SK-N-DZ (cell line): ENCODE results near the gene TAOK2.
"Not testable (repeated sequence)": the region's sequence is repeated elsewhere in the genome, so short reads cannot be mapped to it uniquely, and the experiment has no call there.

Source experiments
- DNase-seq: peaks from one replicate; pipeline ENCODE4 v3.0.0-alpha.2; 2015; ENCODE audit warnings: low spot score

Gene TAOK2

GRCh38 chr16:30023586-30023985 is 49.9 kb downstream of the TAOK2 start:
- DNase-seq = no peak

GRCh38 chr16:30024451-30024850 is 50.8 kb downstream of the TAOK2 start:
- no peak for DNase-seq

DNA sequence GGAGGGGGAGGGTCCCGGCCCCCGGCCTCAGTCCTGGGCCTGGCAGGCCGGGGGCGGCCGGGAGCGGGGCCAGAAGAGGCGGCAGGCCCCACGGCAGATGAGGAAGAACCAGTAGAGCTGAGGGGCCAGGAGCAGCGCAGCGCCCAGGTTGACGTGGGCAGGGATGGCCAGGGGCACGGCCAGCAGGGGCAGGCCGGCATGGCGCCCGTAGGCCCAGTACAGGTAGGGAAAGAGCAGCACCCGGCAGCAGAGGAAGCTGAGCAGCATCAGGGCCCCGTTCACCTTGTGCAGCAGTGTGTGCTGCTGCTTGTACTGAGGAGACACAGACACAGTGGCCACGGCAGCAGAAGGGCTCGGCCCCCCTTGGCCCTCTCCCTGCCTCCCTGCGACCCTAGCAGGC is 51.5 kb downstream of the TAOK2 start:
- DNase-seq = no peak

- DNase-seq = no peak
Observed at GRCh38 chr16:30025574-30025973, 51.9 kb downstream of the TAOK2 start.

DNA sequence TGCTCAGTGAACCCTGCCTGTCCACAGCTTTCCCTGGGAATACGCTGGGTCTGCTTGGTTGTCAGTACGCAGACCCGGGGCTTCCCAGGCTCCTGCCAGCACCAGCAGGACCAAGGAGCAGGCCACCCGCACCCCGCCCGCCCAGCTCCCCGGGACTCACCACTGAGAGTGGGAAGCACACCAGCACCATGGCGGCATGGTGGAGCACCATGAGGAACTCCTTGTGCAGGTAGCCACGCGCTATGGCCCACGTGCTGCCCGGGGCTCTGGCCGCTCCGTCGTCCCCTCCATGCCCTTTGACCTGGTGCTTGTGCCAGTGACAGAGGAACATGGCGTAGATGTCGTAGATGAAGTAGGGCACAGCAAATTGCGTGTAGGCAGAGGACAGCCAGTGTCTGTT is 52.8 kb downstream of the TAOK2 start:
- no peak for DNase-seq

- peak; percentile 64 for DNase-seq
Observed at GRCh38 chr16:30027588-30028437, 54.1 kb downstream of the TAOK2 start.

DNA sequence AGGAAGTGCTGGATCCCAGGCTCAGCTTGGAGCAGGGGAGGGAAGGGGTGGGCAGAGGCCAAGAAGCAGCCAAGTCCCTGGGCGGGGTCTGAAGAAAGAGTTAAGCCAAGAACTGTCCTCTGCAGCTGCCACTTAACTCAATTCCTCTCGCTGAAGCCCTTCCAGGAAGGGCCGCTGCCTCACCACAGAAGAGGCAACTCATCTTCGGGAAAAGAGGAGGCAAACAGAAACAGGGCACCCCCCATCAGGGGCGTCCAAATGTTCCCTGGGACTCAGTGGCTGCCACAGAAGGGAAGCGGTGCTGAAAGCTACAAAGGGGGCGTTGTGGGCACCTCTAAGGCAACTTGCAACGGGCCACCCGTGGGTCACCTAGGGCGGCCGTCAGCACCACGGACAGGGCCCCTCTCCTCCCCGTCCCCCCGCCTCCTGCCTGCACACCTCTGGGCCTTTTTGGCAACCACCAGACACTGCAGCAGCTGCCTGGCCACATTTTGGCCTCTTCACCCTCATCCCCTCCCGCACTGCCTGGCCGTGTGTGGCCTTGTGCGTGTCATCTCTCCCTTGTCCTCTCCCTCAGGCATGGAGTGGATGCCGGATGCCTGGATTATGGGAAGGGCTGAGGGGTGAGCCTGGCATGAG is 54.9 kb downstream of the TAOK2 start:
- DNase-seq = peak; percentile 52

GRCh38 chr16:30030011-30030685 is 56.5 kb downstream of the TAOK2 start:
- no peak for DNase-seq

DNA sequence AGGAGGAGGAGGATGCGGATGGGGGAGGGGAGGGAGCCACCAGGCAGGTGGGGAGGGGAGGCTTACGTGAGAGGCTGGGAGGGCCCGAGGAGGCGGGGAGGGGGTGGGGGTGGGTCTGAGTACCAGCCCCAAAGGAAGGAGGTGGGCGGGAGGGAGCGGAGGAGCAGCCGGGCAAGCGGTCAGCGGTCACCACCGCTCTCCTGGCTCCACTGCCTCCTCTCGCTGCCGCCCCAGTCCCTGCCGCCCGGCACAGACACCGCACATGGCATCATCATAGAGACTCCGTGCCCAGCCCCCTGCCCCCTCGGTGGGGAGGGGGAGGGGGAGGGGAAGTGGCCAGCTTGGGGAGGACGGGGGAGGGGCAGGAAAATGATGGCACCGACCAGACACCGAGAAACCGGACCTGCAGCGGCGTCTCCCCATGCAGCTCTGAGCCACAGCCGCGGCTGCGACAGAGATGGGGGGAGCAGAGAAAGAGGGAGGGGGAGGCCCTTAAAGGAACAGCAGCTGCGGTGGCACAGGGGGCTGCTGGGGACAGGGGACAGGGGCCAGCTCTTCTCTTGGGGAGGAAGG is 57.3 kb downstream of the TAOK2 start, which contains the start of gene TLCD3B:
TSS of gene TLCD3B (minus strand) at position 431 of the 573 bp plus-strand sequence. CDS start 744 bp downstream, outside the sequence.
- DNase-seq = peak; percentile 62

- no peak for DNase-seq
Observed at GRCh38 chr16:30031477-30031918, 57.8 kb downstream of the TAOK2 start.

DNA sequence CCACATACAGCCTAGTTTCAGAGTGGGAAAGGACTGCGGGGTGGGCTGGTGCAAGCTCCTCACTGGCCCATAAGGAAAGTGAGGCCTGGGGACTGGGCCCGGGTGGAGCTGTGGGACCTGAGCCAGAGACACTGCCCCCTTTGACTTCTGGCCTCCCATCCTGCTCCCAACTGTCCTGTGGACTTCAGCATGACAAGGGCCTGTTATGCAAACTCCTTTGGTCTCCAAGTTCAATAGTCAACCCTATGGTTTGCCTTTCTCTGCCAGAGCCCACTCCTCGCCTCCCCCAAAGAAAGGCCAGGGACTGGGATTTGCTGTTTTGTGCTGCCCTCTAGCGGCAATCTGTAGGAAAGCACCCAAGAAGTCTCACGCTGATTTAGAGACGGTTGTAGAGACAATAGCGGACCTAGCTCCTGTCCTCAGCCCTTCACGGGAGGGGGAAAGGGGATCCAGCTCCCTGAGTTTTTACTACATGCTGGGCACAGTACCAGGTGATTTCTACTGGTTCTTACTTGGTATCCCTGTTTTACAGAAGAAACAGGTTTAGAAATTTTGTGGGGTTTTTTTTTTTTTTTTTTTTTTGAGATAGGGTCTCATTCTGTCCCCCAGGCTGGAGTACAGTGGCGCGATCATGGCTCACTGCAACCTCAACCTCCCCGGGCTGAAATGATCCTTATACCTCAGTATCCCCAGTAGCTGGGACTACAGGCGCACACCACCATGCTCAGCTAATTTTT is 58.6 kb downstream of the TAOK2 start:
- DNase-seq = peak; percentile 90

DNA sequence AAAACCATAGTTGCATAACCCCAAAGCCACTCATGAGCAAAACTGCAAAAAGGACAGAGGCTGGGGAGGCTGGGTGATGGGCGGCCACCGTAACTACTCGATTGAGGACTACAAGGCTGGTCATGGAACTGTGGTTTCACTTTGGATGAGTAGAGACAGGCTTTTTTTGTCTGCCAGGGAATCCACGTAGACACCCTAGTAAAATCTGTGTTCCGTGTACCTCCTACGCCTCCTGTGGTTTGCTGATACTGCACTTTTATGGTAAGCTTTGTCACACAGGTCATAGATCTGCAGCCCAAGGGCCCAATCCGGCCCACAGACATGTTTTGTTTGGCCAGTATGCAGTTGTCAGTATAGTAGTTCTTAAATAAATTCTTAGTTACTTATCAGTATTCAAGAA is 59.6 kb downstream of the TAOK2 start:
- no peak for DNase-seq

GRCh38 chr16:30040221-30040620 is 66.6 kb downstream of the TAOK2 start:
- DNase-seq = no peak

GRCh38 chr16:30040690-30041089 is 67.0 kb downstream of the TAOK2 start:
- DNase-seq = not testable (repeated sequence)

- no peak for DNase-seq
Observed at GRCh38 chr16:30041841-30042240, 68.2 kb downstream of the TAOK2 start.
